Measurements from ENCODE around the gene NSA2.

DNA sequence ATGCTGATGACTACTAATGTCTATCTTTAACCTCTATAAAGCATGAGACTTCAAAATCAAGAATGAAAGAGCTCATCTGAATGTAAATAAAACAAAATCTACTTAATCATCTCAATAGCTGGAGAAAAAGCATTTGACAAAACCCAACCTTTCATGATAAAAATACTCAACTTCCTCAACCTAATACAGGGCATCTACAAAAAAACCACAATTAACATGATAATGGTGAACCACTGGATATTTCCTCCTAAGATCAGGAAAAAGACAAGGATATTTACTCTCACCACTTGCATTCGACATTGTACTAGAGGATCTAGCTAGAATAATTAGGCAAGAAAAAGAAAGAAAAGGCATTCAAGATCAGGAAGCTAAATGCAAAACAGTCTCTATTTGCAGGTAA is 49.8 kb downstream of the NSA2 start:
- TF ChIP-seq, protein P1, sequence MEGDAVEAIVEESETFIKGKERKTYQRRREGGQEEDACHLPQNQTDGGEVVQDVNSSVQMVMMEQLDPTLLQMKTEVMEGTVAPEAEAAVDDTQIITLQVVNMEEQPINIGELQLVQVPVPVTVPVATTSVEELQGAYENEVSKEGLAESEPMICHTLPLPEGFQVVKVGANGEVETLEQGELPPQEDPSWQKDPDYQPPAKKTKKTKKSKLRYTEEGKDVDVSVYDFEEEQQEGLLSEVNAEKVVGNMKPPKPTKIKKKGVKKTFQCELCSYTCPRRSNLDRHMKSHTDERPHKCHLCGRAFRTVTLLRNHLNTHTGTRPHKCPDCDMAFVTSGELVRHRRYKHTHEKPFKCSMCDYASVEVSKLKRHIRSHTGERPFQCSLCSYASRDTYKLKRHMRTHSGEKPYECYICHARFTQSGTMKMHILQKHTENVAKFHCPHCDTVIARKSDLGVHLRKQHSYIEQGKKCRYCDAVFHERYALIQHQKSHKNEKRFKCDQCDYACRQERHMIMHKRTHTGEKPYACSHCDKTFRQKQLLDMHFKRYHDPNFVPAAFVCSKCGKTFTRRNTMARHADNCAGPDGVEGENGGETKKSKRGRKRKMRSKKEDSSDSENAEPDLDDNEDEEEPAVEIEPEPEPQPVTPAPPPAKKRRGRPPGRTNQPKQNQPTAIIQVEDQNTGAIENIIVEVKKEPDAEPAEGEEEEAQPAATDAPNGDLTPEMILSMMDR (conservative IDR thresholded peaks at IDR 0.05 in 1 of 2, IDR thresholded peaks at IDR 0.05 in 1 of 2; ENCODE audit: extremely low read depth in 1 of 2, insufficient read depth in 1 of 2, low read depth in 1 of 2, low read length in 2 of 2): no peak
- no peak for TF ChIP-seq EZH2 (IDR thresholded peaks at IDR 0.05; ENCODE audit: borderline replicate concordance, low read length)
